Panc1 (cell line): ENCODE data around the gene ALG9. TPM values are rescaled to one million over a fixed set of nuclear protein-coding genes. Genes with fewer than 3 reads are reported as not detected.

Source experiments
- ATAC-seq: fragments of 200-7000 bp; cut with Tn5 transposase; 2 replicates; pipeline ENCODE4 v1.9.1; 2020; ENCODE audit warnings: mild to moderate bottlenecking, moderate library complexity
- BruUV-seq: library from RNA; stranded (reverse); fragments of 400-500 nt; replicated peaks from 2 replicates; lab custom pipeline; 2021; lab: Mats Ljungman, UMichigan
- CTCF ChIA-PET: fragments of 300-600 bp; sonication (Branson Sonifier 250); formaldehyde crosslinking; loops from one replicate; lab custom pipeline; 2022; ENCODE audit warnings: antibody characterized with exemption; lab: Charles Lee
- POLR2A ChIA-PET: fragments of 300-600 bp; sonication (Branson Sonifier 250); formaldehyde crosslinking; loops from one replicate; lab custom pipeline; 2022; ENCODE audit warnings: antibody characterized with exemption; lab: Charles Lee
- DNase-seq: peaks from one replicate; pipeline ENCODE4 v3.0.0-alpha.2; 2010; ENCODE audit warnings: low read depth, low spot score
- H3K27ac ChIP-seq: 2 replicates; pipeline ENCODE4 v1.5.1; 2011; ENCODE audit warnings: mild to moderate bottlenecking, low read length, inconsistent platforms
- H3K27me3 ChIP-seq: fragments of 200-500 bp; sonication (Bioruptor generic); 2 replicates; pipeline ENCODE4 v1.6.0; 2014; ENCODE audit warnings: low read length, inconsistent platforms; ENCODE audit not compliant: control insufficient read depth, insufficient read depth
- H3K36me3 ChIP-seq: fragments of 200-500 bp; sonication (Bioruptor generic); 2 replicates; pipeline ENCODE4 v1.5.1; 2014; ENCODE audit warnings: inconsistent platforms, mild to moderate bottlenecking, low read length, moderate library complexity; ENCODE audit not compliant: control insufficient read depth, insufficient read depth
- H3K4me1 ChIP-seq: 2 replicates; pipeline ENCODE4 v1.5.1; 2011; ENCODE audit warnings: inconsistent platforms, mild to moderate bottlenecking, low read length, moderate library complexity; ENCODE audit not compliant: control insufficient read depth, insufficient read depth
- H3K4me3 ChIP-seq, 2 experiments: 2 replicates each; pipeline ENCODE4 v1.5.1; 2011 to 2012; ENCODE audit warnings: low read depth in 2 of 2, low read length in 2 of 2, mild to moderate bottlenecking in 2 of 2, inconsistent platforms in 1 of 2, moderate library complexity in 1 of 2
- H3K9me3 ChIP-seq: fragments of 200-500 bp; sonication (Bioruptor generic); 2 replicates; pipeline ENCODE4 v1.5.1; 2014; ENCODE audit warnings: low read depth, mild to moderate bottlenecking, inconsistent platforms, low read length, moderate library complexity; ENCODE audit not compliant: control insufficient read depth, insufficient read depth
- POLR2AphosphoS5 ChIP-seq: IDR thresholded peaks from 2 replicates; pipeline ENCODE4 v1.6.1; 2012; ENCODE audit warnings: mild to moderate bottlenecking, low read depth, low read length, moderate library complexity
- SIN3A ChIP-seq: IDR thresholded peaks from 2 replicates; pipeline ENCODE4 v1.6.1; 2012; ENCODE audit warnings: low read depth, mild to moderate bottlenecking, low read length, moderate library complexity, borderline replicate concordance; ENCODE audit not compliant: insufficient read depth
- TCF7L2 ChIP-seq: IDR thresholded peaks from 2 replicates; pipeline ENCODE4 v1.6.1; 2011; ENCODE audit warnings: mild to moderate bottlenecking, low read depth, low read length, inconsistent platforms
- in situ Hi-C: cut with HindIII; loops from 2 replicates; pipeline ENCODE4 v1.10.0; 2016; ENCODE audit warnings: low sequenced_read_pairs, low pct_unique_long_range_greater_than_20kb
- intact Hi-C: fragments of 100-400 bp; cut with micrococcal nuclease; formaldehyde crosslinking; loops from one replicate; pipeline ENCODE4 v1.10.0; 2022; ENCODE audit not compliant: unreplicated experiment
- total RNA-seq: library from RNA; stranded (reverse); gene quantifications from one replicate; pipeline ENCODE4 v1.2.1, GENCODE V29; 2021; ENCODE audit not compliant: unreplicated experiment
- TF ChIP-seq, protein P1 (sequence below): fragments of 450-650 bp; IDR thresholded peaks from 2 replicates; pipeline ENCODE4 v1.5.1; 2017; ENCODE audit warnings: mild to moderate bottlenecking
- TF ChIP-seq, protein P2 (sequence below), 2 experiments: IDR thresholded peaks; 2 replicates each; pipeline ENCODE4 v1.6.1; 2011 to 2012; ENCODE audit warnings: low read depth in 2 of 2, control low read depth in 1 of 2, low read length in 1 of 2, mild to moderate bottlenecking in 1 of 2, moderate library complexity in 1 of 2; ENCODE audit not compliant: insufficient read depth in 1 of 2

Gene ALG9
- total RNA-seq, 1 experiment from 2014 or later = 27.1 TPM

DNA sequence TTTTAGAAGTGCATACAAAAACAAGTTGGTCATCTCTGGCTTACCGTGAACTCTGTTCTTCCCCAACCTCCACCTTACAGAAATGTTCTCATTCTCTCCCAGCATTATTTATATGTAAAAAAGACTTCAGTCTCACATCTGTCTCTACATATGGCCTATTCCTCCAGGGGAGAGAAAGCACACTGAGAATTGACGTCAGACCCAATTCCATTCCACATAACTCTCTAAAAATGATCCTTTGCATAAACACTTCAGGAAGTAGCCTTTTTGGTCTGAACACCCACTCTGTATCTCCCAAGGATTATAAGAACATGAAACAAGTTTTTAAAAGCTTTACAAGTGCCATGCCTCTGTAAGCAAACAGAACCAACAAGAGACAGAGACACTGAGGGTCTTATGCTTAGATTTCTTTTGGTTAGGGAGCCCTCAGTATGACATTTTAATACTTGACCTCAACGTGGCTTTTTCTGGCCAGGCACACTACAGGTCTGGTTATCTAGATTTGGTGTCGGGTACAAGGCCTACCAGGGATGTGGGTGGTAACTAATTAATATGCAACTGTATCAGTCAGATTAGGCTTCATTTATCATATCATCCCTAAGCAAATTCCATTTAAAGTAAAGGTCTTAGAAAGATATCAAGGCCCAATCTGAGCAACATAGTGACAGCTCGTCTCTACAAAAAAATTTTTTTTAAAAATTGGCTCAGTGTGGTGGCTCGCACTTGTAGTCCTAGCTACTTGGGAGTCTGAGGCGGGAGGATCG lies 56.6 kb downstream of the ALG9 start:
- Histone ChIP-seq H3K27ac (no peak overlapping the region), H3K4me1 (no peaks in the 10 kb centered on the region), H3K27me3 (no peaks in the 10 kb centered on the region), H3K36me3 (no peaks in the 10 kb centered on the region), H3K4me3 (no peak overlapping the region), H3K9me3 (no peaks in the 10 kb centered on the region)
- intact Hi-C loops (no loop called here), in situ Hi-C loops (no loop called here)
- TF ChIP-seq, protein P1, sequence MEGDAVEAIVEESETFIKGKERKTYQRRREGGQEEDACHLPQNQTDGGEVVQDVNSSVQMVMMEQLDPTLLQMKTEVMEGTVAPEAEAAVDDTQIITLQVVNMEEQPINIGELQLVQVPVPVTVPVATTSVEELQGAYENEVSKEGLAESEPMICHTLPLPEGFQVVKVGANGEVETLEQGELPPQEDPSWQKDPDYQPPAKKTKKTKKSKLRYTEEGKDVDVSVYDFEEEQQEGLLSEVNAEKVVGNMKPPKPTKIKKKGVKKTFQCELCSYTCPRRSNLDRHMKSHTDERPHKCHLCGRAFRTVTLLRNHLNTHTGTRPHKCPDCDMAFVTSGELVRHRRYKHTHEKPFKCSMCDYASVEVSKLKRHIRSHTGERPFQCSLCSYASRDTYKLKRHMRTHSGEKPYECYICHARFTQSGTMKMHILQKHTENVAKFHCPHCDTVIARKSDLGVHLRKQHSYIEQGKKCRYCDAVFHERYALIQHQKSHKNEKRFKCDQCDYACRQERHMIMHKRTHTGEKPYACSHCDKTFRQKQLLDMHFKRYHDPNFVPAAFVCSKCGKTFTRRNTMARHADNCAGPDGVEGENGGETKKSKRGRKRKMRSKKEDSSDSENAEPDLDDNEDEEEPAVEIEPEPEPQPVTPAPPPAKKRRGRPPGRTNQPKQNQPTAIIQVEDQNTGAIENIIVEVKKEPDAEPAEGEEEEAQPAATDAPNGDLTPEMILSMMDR = no peak
- TF ChIP-seq TCF7L2 (no peak), POLR2AphosphoS5 (no peak), SIN3A (no peak)
- TF ChIP-seq, protein P2, sequence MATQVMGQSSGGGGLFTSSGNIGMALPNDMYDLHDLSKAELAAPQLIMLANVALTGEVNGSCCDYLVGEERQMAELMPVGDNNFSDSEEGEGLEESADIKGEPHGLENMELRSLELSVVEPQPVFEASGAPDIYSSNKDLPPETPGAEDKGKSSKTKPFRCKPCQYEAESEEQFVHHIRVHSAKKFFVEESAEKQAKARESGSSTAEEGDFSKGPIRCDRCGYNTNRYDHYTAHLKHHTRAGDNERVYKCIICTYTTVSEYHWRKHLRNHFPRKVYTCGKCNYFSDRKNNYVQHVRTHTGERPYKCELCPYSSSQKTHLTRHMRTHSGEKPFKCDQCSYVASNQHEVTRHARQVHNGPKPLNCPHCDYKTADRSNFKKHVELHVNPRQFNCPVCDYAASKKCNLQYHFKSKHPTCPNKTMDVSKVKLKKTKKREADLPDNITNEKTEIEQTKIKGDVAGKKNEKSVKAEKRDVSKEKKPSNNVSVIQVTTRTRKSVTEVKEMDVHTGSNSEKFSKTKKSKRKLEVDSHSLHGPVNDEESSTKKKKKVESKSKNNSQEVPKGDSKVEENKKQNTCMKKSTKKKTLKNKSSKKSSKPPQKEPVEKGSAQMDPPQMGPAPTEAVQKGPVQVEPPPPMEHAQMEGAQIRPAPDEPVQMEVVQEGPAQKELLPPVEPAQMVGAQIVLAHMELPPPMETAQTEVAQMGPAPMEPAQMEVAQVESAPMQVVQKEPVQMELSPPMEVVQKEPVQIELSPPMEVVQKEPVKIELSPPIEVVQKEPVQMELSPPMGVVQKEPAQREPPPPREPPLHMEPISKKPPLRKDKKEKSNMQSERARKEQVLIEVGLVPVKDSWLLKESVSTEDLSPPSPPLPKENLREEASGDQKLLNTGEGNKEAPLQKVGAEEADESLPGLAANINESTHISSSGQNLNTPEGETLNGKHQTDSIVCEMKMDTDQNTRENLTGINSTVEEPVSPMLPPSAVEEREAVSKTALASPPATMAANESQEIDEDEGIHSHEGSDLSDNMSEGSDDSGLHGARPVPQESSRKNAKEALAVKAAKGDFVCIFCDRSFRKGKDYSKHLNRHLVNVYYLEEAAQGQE (IDR thresholded peaks at IDR 0.05; ENCODE audit: insufficient read depth in 1 of 2, low read depth in 2 of 2, low read length in 1 of 2) = no peak
- ATAC-seq = no peak
- CTCF ChIA-PET = no interaction called here
- no peak for DNase-seq
- POLR2A ChIA-PET = no interaction called here
- BruUV-seq = no TSS peak

DNA sequence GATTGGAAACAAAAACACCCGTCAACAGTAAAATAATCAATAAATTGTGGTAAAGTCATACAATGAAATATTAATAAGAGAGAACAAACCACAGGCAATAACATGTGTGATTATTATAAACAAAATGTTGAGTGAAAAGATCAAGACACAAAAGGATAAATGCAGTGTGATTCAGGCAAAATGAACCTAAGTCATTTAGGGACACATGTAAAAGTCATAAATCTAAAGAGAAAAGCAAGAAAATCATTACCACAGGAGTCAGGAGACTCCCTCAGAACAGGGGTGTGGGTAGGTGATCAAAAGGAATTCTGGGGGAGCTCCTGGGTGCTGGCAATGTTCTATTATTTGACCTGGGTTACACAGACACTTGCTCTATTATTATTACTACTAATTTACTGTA lies 57.3 kb downstream of the ALG9 start:
- in situ Hi-C loops = no loop called here
- Histone ChIP-seq H3K4me3 (no peak overlapping the region), H3K9me3 (no peaks in the 10 kb centered on the region), H3K27ac (no peak overlapping the region), H3K27me3 (no peaks in the 10 kb centered on the region), H3K36me3 (no peaks in the 10 kb centered on the region), H3K4me1 (no peaks in the 10 kb centered on the region)
- no peak for DNase-seq
- no peak for ATAC-seq
- TF ChIP-seq TCF7L2 (no peak), SIN3A (no peak), POLR2AphosphoS5 (no peak)
- TF ChIP-seq, protein P1 = no peak
- TF ChIP-seq, protein P2 (IDR thresholded peaks at IDR 0.05; ENCODE audit: insufficient read depth in 1 of 2, low read depth in 2 of 2, low read length in 1 of 2) = no peak
- CTCF ChIA-PET = no interaction called here
- POLR2A ChIA-PET = no interaction called here
- intact Hi-C loops = no loop called here
- no TSS peak for BruUV-seq
